ENCODE measurements around the gene RASA2. TPM values are rescaled to one million over a fixed set of nuclear protein-coding genes. Genes with fewer than 3 reads are reported as not detected.

The RASA2 gene
- total RNA-seq, 1 donor from 2014 or later = 9.9 TPM

- no peak for DNase-seq (ENCODE audit: extremely low spot score, unreplicated experiment)
- Mint-ChIP-seq H3K27me3 (ENCODE audit: unreplicated experiment) (no peaks in the 10 kb centered on the region), H3K36me3 (ENCODE audit: unreplicated experiment) (peaks cover 44% of the 10 kb centered on the region), H3K4me3 (ENCODE audit: unreplicated experiment) (no peak overlapping the region), H3K27ac (ENCODE audit: unreplicated experiment) (no peak overlapping the region), H3K4me1 (ENCODE audit: unreplicated experiment) (peaks cover 12% of the 10 kb centered on the region), H3K9me3 (ENCODE audit: unreplicated experiment) (peaks cover 30% of the 10 kb centered on the region)
- TF ChIP-seq CTCF (IDR thresholded peaks at IDR 0.05) = no peak
Measured at GRCh38 chr3:141550926-141551665, 64.3 kb downstream of the RASA2 start.

DNA sequence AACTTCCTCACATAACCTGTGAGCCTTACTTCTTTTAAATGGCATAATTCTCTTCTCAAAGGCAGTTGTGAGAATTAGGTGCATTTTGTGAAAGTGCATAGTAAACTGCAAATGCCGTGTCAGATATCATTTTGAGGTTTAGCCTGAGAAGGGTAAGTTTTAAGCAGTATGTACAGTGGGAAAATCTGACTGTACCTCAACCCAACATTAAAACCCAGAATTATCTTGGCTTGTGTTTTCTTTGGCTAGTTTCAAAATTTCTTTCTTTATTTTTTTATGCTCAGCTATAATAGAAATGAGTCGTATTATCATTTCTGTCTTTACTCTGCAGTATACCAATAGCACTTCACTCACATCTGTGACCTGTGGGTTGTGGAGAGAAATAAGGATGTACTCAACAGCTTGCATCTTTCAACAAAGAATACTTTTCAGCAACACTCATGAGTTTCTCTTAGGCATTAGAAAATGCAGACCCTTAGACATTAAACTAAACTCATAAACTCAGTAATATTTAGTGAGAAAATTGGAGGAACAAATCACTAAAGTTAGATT lies 65.7 kb downstream of the RASA2 start:
- TF ChIP-seq CTCF (IDR thresholded peaks at IDR 0.05) = no peak
- Mint-ChIP-seq H3K36me3 (ENCODE audit: unreplicated experiment) (peaks cover 33% of the 10 kb centered on the region), H3K4me1 (ENCODE audit: unreplicated experiment) (peaks cover 12% of the 10 kb centered on the region), H3K27me3 (ENCODE audit: unreplicated experiment) (no peaks in the 10 kb centered on the region), H3K4me3 (ENCODE audit: unreplicated experiment) (no peak overlapping the region), H3K27ac (ENCODE audit: unreplicated experiment) (no peak overlapping the region), H3K9me3 (ENCODE audit: unreplicated experiment) (peaks cover 15% of the 10 kb centered on the region)
- DNase-seq (ENCODE audit: extremely low spot score, unreplicated experiment) = no peak

- Mint-ChIP-seq H3K4me1 (ENCODE audit: unreplicated experiment) (peaks cover 12% of the 10 kb centered on the region), H3K27me3 (ENCODE audit: unreplicated experiment) (no peaks in the 10 kb centered on the region), H3K27ac (ENCODE audit: unreplicated experiment) (no peak overlapping the region), H3K36me3 (ENCODE audit: unreplicated experiment) (peaks cover 28% of the 10 kb centered on the region), H3K4me3 (ENCODE audit: unreplicated experiment) (no peak overlapping the region), H3K9me3 (ENCODE audit: unreplicated experiment) (peaks cover 10% of the 10 kb centered on the region)
- TF ChIP-seq CTCF (IDR thresholded peaks at IDR 0.05) = no peak
- no peak for DNase-seq (ENCODE audit: extremely low spot score, unreplicated experiment)
Measured at GRCh38 chr3:141553055-141553454, 66.2 kb downstream of the RASA2 start.

DNA sequence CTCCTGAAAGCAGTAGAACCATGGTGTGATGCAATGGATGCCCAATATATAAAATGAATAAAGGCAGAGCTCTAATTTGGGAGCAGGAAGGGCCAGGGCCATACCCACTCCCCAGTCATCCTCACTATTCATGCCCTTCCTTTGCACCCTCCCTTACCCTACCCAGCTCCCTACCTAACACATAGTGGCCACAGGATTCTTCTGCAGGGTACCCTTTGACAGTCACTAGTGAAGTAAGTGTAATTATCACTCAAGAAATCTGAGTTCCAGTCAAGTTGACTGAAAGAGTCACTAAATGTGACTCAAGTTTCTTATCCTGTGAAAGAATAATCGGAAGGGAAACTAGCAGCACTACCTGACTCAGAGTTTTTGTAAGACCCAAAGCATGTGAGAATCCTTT lies 69.2 kb downstream of the RASA2 start:
- peaks cover 9% of the 10 kb centered on the region for H3K36me3 Mint-ChIP-seq (ENCODE audit: unreplicated experiment)
- H3K27me3 Mint-ChIP-seq (ENCODE audit: unreplicated experiment) = no peaks in the 10 kb centered on the region
- no peak overlapping the region for H3K4me3 Mint-ChIP-seq (ENCODE audit: unreplicated experiment)
- H3K4me1 Mint-ChIP-seq (ENCODE audit: unreplicated experiment) = peaks cover 12% of the 10 kb centered on the region
- H3K9me3 Mint-ChIP-seq (ENCODE audit: unreplicated experiment) = no peaks in the 10 kb centered on the region
- DNase-seq (ENCODE audit: extremely low spot score, unreplicated experiment) = no peak
- H3K27ac Mint-ChIP-seq (ENCODE audit: unreplicated experiment) = no peak overlapping the region
- no peak for TF ChIP-seq CTCF (IDR thresholded peaks at IDR 0.05)

DNA sequence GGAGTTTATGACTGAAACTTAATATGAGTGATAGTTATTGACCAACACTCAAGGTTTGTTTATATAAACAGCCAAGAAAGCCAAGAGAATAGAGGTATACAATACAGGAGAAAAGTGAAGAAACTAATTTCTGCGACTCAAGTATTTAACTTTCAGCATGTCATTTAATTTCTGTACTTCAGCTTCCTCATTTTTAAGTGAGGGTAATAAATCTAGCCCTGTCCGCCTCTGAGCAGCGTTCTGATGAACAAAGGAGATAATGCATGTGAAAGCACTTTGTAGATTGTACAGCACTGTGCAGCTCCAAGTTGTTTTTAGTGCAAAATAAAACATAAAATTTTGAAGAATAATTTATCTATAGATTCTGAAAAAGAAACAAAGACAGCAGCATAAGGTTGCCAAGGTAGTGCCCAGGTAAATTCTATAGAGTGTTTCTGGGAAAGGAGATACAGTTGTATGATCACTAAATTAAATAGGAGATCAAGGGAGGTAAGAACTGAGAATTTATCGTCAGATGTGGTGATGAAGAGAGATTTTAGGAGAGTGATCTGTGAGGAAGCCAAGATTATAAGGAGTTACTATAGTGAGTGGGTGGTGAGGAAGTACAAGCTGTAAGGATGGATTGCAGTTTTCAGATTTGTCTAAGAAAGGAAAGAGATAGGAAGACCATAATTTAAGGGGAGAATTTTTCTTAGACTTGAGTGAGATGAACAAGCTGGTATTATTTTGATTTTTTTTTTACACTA lies 71.3 kb downstream of the RASA2 start:
- no peak for DNase-seq (ENCODE audit: extremely low spot score, unreplicated experiment)
- no peaks in the 10 kb centered on the region for H3K4me1 Mint-ChIP-seq (ENCODE audit: unreplicated experiment)

More for the DNA sequence above, 71.3 kb downstream of the RASA2 start:
- Mint-ChIP-seq H3K27me3 (ENCODE audit: unreplicated experiment) (no peaks in the 10 kb centered on the region), H3K4me3 (ENCODE audit: unreplicated experiment) (no peak overlapping the region), H3K36me3 (ENCODE audit: unreplicated experiment) (peaks cover 8% of the 10 kb centered on the region), H3K27ac (ENCODE audit: unreplicated experiment) (no peak overlapping the region), H3K9me3 (ENCODE audit: unreplicated experiment) (no peaks in the 10 kb centered on the region)
- no peak for TF ChIP-seq CTCF (IDR thresholded peaks at IDR 0.05)

All from osteocyte (in vitro differentiated cells).